Measurements from ENCODE around the gene PAAF1. TPM values are rescaled to one million over a fixed set of nuclear protein-coding genes. Genes with fewer than 3 reads are reported as not detected.

PAAF1 gene
- total and polyA plus RNA-seq, 2 experiments from 2014 or later: 13.6 to 18.1 TPM

GRCh38 chr11:73839123-73839457 is 37.7 kb upstream of the PAAF1 start:
- H4K20me1 ChIP-seq (replicated peaks; ENCODE audit: insufficient read depth): no peaks in the 10 kb centered on the region
- H3K27me3 Mint-ChIP-seq (ENCODE audit: insufficient read depth, low read depth, poor library complexity): no peaks in the 10 kb centered on the region
- no peak for TF ChIP-seq REST (IDR thresholded peaks at IDR 0.05; ENCODE audit: unreplicated experiment)
- TF ChIP-seq ETS1 (IDR thresholded peaks at IDR 0.05): no peak
- no peak for TF ChIP-seq ZNF331 (CRISPR knock-in tag; IDR thresholded peaks at IDR 0.05; ENCODE audit: low read depth)
- TF ChIP-seq ZNF114 (CRISPR knock-in tag; IDR thresholded peaks at IDR 0.05): no peak
- TF ChIP-seq EZH2phosphoT487 (IDR thresholded peaks at IDR 0.05; ENCODE audit: unreplicated experiment): no peak
- no peak for TF ChIP-seq CREB1 (CRISPR knock-in tag; IDR thresholded peaks at IDR 0.05; ENCODE audit: low read depth)
- H3K4me3 ChIP-seq: no peak overlapping the region
- no peaks in the 10 kb centered on the region for H3K9me3 Mint-ChIP-seq
- no peaks in the 10 kb centered on the region for H3K79me2 ChIP-seq (replicated peaks; ENCODE audit: insufficient read depth)
- no peak overlapping the region for H3K27ac ChIP-seq (ENCODE audit: low read depth)
- DNase-seq (ENCODE audit: low spot score): no peak
- H3K9me2 ChIP-seq (ENCODE audit: insufficient read depth): no peaks in the 10 kb centered on the region
- no peaks in the 10 kb centered on the region for H3K4me1 ChIP-seq (ENCODE audit: insufficient read depth)
- no peak for ATAC-seq
- H3K4me2 ChIP-seq: no peak overlapping the region
- no peak overlapping the region for H3K27ac Mint-ChIP-seq
- no peaks in the 10 kb centered on the region; the same call in 2 of the 3 replicates for H3K36me3 Mint-ChIP-seq (ENCODE audit: low read depth)
- no peak overlapping the region for H3K4me3 Mint-ChIP-seq
- H3F3A ChIP-seq (replicated peaks; ENCODE audit: low read depth): no peaks in the 10 kb centered on the region
- no peak overlapping the region for H2AFZ ChIP-seq
- no peaks in the 10 kb centered on the region for H3K36me3 ChIP-seq (ENCODE audit: insufficient read depth)
- peaks cover 12% of the 10 kb centered on the region for H3K4me1 Mint-ChIP-seq
- H3K27me3 ChIP-seq (ENCODE audit: insufficient read depth): no peaks in the 10 kb centered on the region

- no peak overlapping the region for H3K4me3 ChIP-seq
- Mint-ChIP-seq H3K27ac (no peak overlapping the region), H3K9me3 (no peaks in the 10 kb centered on the region; the same call in 2 of the 3 replicates), H3K36me3 (ENCODE audit: low read depth) (no peaks in the 10 kb centered on the region; the same call in 1 of the 3 replicates), H3K27me3 (ENCODE audit: insufficient read depth, low read depth, poor library complexity) (no peaks in the 10 kb centered on the region), H3K4me3 (no peak overlapping the region), H3K4me1 (peaks cover 2% of the 10 kb centered on the region; the same call in 2 of the 3 replicates)
- TF ChIP-seq CTCF (conservative IDR thresholded peaks at IDR 0.05; ENCODE audit: low read depth in 2 of 2) (no peak), REST (IDR thresholded peaks at IDR 0.05; ENCODE audit: unreplicated experiment) (no peak), POLR2AphosphoS5 (IDR thresholded peaks at IDR 0.05; ENCODE audit: low read depth) (no peak), STAT1 (IDR thresholded peaks at IDR 0.05; ENCODE audit: unreplicated experiment) (no peak)
- H2AFZ ChIP-seq: no peak overlapping the region
- no peaks in the 10 kb centered on the region for H3K4me1 ChIP-seq (ENCODE audit: insufficient read depth)
- H3F3A ChIP-seq (replicated peaks; ENCODE audit: low read depth): 0 out of 2 replicates have a peak, but pooled peaks cover 3% of the 10 kb centered on the region
- no peak overlapping the region for H3K27ac ChIP-seq (ENCODE audit: low read depth)
- no peak overlapping the region for H3K4me2 ChIP-seq
- no peaks in the 10 kb centered on the region for H3K27me3 ChIP-seq (ENCODE audit: insufficient read depth)
- no peak for ATAC-seq
- H3K36me3 ChIP-seq (ENCODE audit: insufficient read depth): no peaks in the 10 kb centered on the region
- 0 out of 2 replicates have a peak, but pooled peaks cover 5% of the 10 kb centered on the region for H4K20me1 ChIP-seq (replicated peaks; ENCODE audit: insufficient read depth)
- H3K9me2 ChIP-seq (ENCODE audit: insufficient read depth): no peaks in the 10 kb centered on the region
- no peaks in the 10 kb centered on the region for H3K79me2 ChIP-seq (replicated peaks; ENCODE audit: insufficient read depth)
- no peak for DNase-seq (ENCODE audit: low spot score)
Measured at GRCh38 chr11:73851046-73851764, 25.6 kb upstream of the PAAF1 start.
